ENCODE results near the gene FBN3.
"Not testable (repeated sequence)": the region's sequence is repeated elsewhere in the genome, so short reads cannot be mapped to it uniquely, and the experiment has no call there.

FBN3 gene

DNA sequence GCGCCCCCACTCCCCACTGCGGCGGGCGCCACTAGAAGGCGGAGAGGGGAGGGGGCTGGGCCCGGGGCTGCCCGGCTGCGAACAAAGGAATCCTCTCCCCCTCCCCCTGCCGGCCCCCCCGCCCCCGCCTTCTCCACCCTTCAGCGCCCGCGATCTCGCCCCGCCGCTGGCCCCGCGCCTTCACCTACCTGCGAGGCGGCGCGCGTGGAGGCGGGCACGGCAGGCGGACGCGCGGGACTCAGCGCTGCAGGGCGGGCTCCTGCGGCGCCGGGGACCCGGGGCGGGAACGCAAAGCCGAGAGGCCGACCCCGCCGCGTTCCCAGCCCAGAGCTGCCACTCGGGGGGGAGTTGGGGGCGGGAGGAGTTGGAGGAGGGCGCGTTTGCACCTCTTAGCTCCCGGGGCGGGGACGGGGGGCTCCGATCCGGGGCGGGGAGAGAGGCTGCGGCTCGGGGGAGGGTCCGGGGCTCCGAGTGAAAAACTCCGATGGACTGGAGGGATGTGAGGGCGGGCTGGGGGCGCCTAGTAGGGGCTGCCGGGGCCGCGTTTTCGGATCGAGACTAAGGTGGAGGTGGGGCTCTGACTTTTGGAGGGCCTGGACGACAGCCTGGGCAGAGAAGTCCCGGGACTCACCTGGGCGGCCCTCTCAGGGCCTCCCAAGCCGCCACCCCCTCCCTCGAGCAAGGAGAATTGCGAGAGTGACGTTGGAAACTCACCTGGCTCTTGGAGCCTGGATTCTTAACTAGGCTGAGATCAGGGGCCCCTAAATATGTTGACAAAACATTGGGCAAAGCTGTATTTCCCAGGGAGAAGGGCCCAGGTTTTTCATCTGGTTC, at the start of gene FBN3:
Gene FBN3 (minus strand): TSS at position 332 of the 834 bp plus-strand sequence. CDS start 2,112 bp downstream, outside the sequence.
- no peak for DNase-seq (ENCODE audit: insufficient read length, low spot score)
- no peak for FAIRE-seq
- TF ChIP-seq POLR2A (IDR thresholded peaks at IDR 0.05; ENCODE audit: low read depth, low read length): no peak

DNA sequence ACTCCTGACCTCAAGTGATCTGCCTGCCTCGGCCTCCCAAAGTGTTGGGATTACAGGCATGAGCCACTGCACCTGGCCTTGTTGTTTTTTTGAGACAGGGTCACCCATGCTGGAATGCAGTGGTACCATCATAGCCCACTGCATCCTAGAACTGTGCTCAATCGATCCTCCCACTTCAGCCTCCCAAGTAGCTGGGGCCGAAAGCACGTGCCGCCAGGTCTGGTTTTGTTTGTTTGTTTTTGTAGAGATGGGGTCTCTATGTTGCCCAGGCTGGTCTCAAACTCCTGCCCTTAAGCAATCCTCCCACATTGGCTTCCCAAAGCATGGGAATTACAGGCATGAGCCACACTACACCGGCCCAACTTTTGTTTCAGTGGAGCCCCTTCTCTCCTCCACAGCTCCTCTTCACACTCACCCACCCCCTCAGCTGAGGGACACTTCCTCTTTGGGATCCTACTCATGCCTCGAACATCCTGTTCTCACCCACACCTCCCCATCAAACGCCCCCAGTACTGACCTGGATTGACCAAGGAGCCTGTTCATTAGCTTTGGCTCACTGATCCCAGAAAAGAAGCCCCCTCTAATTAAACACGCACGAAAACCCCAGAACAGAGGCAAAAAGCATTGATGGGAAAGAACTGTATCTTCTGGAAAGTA, 47.0 kb upstream of the FBN3 start:
- no peak for DNase-seq (ENCODE audit: insufficient read length, low spot score)
- no peak for FAIRE-seq
- TF ChIP-seq POLR2A (IDR thresholded peaks at IDR 0.05; ENCODE audit: low read depth, low read length): no peak

DNA sequence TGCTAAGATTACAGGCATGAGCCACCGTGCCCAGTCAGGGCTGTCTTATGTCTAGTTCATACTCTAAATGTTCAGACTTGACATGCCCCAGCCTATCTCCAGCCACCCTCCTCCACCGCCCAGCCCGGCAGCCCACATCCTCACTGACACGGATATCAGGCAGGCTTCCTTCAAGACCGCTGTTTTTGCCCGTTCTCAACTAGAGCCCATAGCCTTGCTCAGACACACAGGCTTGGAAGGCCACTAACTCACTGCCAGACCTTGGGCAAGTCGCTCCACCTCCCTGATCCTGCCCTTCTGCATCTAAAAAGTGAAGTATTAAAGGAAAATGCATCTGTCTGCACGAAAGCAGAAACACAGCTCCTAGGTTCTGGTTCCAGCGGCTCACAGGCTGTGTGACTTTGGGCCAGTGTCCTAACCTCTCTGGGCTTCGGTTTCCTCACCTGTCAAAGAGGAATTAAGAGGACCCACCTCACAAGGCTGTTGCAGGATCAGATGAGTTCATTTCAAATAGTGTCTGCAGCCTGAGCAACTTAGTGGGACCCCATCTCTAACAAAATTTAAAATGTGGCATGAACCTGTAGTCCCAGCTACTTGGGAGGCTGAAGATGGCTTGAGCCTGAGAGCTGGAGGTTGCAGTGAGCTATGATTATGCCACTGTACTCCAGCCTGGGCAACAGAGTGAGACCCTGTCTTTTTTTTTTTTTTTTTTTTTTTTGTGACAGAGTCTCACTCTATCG, 45.3 kb upstream of the FBN3 start:
- FAIRE-seq (no peak), DNase-seq (ENCODE audit: insufficient read length, low spot score) (no peak)
- TF ChIP-seq POLR2A (IDR thresholded peaks at IDR 0.05; ENCODE audit: low read depth, low read length): no peak

DNA sequence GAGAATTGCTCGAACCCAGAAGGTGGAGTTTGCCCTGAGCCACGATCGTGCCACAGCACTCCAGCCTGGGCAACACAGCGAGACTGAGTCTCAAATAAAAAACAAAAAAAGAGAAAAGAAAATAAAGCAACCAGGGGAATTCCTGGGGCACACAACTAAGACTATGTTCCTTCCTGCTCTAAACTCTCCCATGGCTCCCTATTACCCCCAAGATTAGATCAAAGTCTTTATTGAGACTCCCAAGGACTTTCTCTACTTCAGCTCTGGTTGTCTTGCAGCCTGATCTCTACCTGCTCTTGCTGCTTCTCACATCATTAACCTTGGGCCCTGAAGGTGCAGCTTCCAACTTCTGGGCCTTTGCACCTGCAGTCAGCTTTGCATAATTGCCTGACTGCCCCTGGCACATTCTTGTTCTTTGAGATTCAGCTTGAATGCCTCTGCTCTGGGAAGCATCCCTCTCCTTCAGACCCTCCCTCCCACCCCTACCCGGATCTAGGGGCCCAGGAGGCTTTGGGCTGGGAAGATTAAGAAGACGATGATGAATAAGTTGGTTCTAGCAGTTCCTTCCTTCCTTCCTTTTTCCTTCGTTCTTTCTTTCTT, 42.9 kb upstream of the FBN3 start:
- DNase-seq (ENCODE audit: insufficient read length, low spot score) (no peak), FAIRE-seq (no peak)
- TF ChIP-seq POLR2A (IDR thresholded peaks at IDR 0.05; ENCODE audit: low read depth, low read length): no peak

DNA sequence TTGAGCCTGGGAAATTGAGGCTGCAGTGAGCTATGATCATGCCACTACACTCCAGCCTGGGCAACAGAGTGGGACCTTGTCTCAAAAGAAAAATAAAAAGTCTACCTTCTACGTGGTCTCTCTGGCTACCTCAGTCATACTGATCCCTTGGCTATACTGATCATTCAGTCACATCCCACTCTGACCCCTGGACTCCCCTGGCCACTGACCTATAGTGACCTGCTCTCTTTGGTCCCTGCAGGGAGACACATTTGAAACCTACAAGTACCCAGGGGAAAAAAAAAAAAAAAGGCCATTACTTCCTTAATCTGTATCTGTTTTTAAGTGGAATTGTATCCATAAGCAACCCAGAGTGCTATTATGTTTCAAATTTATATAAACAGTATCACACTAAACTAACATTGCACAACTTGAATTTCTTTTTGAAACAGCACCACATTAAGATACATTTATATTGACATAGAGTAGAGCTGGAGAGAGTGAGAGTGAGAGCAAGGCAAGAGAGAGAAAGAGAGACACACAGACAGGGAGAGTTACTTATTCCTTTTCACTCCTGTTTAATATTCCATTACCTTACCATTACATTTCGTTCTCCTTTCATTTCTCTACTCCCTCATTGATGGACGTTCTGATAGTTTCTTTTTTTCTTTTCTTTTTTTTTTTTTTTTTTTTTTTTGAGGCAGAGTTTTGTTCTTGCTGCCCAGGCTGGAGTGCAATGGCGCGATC, 36.1 kb upstream of the FBN3 start:
- FAIRE-seq (no peak), DNase-seq (ENCODE audit: insufficient read length, low spot score) (no peak)
- no peak for TF ChIP-seq POLR2A (IDR thresholded peaks at IDR 0.05; ENCODE audit: low read depth, low read length)

DNA sequence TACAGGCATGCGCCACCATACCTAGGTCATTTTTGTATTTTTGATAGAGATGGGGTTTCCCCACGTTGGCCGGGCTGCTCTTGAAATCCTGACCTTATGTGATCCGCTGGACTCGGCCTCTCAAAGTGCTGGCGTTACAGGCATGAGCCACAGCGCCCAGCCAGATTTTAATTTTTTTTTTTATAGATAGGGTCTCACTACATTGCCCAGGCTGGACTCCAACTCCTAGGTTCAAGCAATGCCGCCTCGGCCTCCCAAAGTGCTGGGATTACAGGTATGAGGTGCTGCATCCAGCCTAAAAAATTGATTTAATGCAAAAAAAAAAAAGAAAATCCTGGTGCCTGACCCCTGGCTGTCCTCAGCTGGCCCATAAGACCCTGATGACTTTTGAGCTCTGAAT, 34.9 kb upstream of the FBN3 start:
- FAIRE-seq (no peak), DNase-seq (ENCODE audit: insufficient read length, low spot score) (no peak)
- TF ChIP-seq POLR2A (IDR thresholded peaks at IDR 0.05; ENCODE audit: low read depth, low read length): no peak

DNA sequence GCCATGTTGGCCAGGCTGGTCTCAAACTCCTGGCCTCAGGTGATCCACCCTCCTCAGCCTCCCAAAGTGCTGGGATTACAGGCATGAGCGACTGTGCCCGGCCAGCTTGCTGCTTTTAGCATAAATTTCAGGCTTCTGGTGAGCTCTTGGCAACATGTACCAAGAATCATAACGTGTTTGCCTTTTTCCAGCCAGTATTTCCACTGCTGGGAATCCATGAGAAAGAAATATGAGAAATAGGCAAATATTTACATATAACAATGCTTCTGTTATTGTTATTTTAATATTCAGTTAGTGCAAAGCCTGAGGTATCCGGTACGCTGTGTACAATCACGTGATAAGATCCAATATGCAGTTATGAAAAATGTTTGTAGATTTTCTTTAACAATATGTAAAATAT, 30.6 kb upstream of the FBN3 start:
- TF ChIP-seq POLR2A (IDR thresholded peaks at IDR 0.05; ENCODE audit: low read depth, low read length): no peak
- DNase-seq (ENCODE audit: insufficient read length, low spot score): no peak
- FAIRE-seq: no peak

DNA sequence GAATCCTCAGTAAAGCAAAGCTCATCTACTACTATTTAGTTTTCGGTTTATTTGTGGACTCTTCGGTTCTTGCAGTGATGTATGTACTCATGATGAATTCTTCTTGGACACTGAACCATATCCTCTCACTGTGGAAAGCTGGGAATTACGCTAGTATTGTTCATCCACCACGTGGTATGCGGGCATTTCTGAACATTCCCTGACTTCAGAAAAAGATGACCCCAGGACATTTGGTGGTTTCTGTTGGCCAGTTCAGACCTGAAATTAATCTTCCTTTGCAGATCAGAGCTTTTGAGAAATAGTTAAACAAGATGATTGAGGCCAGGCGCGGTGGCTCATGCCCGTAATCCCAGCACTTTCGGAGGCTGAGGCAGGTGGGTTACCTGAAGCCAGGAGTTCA, 25.3 kb upstream of the FBN3 start:
- no peak for FAIRE-seq
- DNase-seq (ENCODE audit: insufficient read length, low spot score): no peak
- no peak for TF ChIP-seq POLR2A (IDR thresholded peaks at IDR 0.05; ENCODE audit: low read depth, low read length)

DNA sequence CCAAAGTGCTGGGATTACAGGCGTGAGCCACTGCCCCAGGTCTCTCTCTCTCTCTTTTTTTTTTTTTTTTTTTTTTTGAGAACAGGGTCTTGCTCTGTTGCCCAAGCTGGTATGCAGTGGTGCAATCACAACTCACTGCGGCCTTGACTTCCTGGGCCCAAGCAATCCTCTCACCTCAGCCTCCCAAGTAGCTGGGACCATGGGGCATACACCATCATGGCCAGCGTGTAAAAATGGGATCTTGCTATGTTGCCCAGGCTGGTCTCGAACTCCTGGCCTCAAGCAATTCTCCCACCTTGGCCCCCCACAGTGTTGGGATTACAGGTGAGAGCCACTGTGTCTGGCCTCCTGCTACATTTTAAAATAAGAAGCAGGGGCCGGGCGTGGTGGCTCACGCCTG, 19.1 kb upstream of the FBN3 start:
- FAIRE-seq (no peak), DNase-seq (ENCODE audit: insufficient read length, low spot score) (no peak)
- no peak for TF ChIP-seq POLR2A (IDR thresholded peaks at IDR 0.05; ENCODE audit: low read depth, low read length)

DNA sequence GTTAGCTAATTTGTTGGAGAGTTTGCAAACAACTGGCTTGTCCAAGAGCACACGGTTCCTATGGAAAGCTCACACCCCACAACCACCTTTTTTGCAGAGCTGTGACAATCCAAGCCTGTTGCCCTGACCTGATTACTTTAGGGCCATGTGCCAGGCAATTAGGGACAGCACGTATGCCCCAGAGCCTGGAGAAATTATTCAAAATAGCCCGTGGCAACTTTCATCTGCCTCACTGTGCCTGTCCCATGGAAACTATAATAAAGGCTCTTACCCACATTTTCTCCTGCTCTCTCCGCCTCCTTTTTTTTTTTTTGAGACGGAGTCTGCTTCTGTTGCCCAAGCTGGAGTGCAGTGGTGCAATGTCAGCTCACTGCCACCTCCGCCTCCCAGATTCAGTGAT, 18.6 kb upstream of the FBN3 start:
- TF ChIP-seq POLR2A (IDR thresholded peaks at IDR 0.05; ENCODE audit: low read depth, low read length): no peak
- FAIRE-seq: no peak
- DNase-seq (ENCODE audit: insufficient read length, low spot score): no peak

DNA sequence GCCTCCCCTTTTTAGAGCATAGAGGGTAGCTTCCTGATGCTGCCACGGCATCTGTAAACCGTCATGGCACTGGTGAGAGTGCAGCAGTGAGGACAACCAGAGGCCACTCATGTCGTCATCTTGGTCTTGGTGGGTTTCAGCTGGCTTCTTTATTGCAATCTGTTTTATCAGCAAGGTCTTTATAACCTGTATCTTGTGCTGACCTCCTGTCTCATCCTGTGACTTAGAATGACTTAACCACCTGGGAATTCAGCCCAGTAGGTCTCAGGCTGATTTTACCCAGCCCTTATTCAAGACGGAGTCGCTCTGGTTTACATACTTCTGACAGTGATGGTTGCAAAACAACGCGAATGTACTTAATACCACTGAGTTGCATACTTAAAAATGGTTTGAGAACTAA, 14.4 kb upstream of the FBN3 start:
- TF ChIP-seq POLR2A (IDR thresholded peaks at IDR 0.05; ENCODE audit: low read depth, low read length): no peak
- DNase-seq (ENCODE audit: insufficient read length, low spot score): no peak
- FAIRE-seq: no peak

DNA sequence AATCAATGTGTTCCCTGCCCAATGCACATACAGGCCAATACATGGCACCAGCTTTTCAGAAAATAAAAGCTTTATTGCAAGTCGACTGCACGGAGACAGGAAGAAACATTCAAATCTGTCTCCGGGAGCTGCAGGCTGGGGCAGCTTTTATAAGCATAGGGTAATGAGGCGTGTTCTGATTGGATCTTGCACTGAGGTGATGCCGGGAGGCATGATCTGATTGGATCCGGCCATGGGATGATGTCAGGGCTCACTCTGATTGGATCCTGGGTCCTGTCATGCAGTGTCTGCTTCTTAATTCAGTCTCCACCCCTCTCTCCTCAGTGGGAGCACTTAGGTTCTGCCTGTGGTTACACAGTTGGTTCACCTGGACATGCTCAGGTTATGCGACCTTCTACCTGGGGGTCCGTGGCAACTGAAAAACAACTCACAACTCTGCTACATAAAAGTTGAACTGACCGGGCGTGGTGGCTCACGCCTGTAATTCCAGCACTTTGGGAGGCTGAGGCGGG, 11.8 kb upstream of the FBN3 start:
- TF ChIP-seq POLR2A (IDR thresholded peaks at IDR 0.05; ENCODE audit: low read depth, low read length): no peak
- FAIRE-seq (no peak), DNase-seq (ENCODE audit: insufficient read length, low spot score) (no peak)

DNA sequence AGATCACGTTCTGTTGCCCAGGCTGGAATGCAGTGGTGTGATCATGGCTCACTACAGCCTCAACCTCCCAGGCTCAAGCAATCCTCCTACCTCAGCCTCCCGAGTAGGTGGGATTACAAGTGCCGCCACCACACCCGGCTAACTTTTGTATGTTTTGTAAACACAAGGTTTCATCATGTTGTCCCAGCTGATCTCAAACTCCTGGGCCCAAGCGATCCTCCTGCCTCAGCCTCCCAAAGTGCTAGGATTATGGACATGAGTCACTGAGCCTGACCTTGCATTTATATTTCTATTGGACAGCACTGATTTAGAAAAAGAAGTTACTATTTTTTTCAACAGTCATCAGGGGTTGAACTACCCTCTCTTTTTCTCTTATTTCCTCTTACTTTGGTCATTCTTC, 9.9 kb upstream of the FBN3 start:
- FAIRE-seq; DNase-seq (ENCODE audit: insufficient read length, low spot score): not testable (repeated sequence)
